Daoy (cell line): ENCODE data around the gene UBE2F. TPM values are rescaled to one million over a fixed set of nuclear protein-coding genes. Genes with fewer than 3 reads are reported as not detected.
"Not testable (repeated sequence)": the region's sequence is repeated elsewhere in the genome, so short reads cannot be mapped to it uniquely, and the experiment has no call there.

Source experiments
- DNase-seq: peaks from one replicate; pipeline ENCODE4 v3.0.0-alpha.2; 2015; ENCODE audit warnings: low read depth
- total RNA-seq: library from RNA; depleted of rRNA; stranded (reverse); fragments of >200 nt; shearing (Covaris generic); gene quantifications from 2 replicates; pipeline ENCODE4 v1.2.3, GENCODE V29; 2014

UBE2F gene
- total RNA-seq, 1 experiment from 2014 or later = 73.9 TPM

GRCh38 chr2:237979331-237979730 is 12.5 kb downstream of the UBE2F start:
- DNase-seq = no peak

- DNase-seq = no peak
These were observed 13.3 kb downstream of the UBE2F start for GRCh38 chr2:237980087-237980486.

GRCh38 chr2:237980751-237981150 is 13.9 kb downstream of the UBE2F start:
- DNase-seq = no peak

- not testable (repeated sequence) for DNase-seq
These were observed 14.8 kb downstream of the UBE2F start for GRCh38 chr2:237981621-237982020.

GRCh38 chr2:237982039-237982725 is 15.4 kb downstream of the UBE2F start:
- no peak for DNase-seq

GRCh38 chr2:237983922-237984321 is 17.1 kb downstream of the UBE2F start:
- DNase-seq = no peak

GRCh38 chr2:237987268-237987667 is 20.5 kb downstream of the UBE2F start:
- no peak for DNase-seq

- DNase-seq = no peak
These were observed 26.9 kb downstream of the UBE2F start for GRCh38 chr2:237993701-237994100.

- no peak for DNase-seq
These were observed 28.2 kb downstream of the UBE2F start for GRCh38 chr2:237995036-237995435.

GRCh38 chr2:237996021-237996593 is 29.3 kb downstream of the UBE2F start:
- no peak for DNase-seq

GRCh38 chr2:237997521-237997920 is 30.7 kb downstream of the UBE2F start:
- no peak for DNase-seq

- DNase-seq = no peak
These were observed 31.7 kb downstream of the UBE2F start for GRCh38 chr2:237998530-237998929.

- no peak for DNase-seq
These were observed 36.6 kb downstream of the UBE2F start for GRCh38 chr2:238003234-238004031.

- no peak for DNase-seq
These were observed 37.4 kb downstream of the UBE2F start for GRCh38 chr2:238004077-238004830.

GRCh38 chr2:238005528-238005927 is 38.7 kb downstream of the UBE2F start:
- no peak for DNase-seq

- DNase-seq = no peak
These were observed 39.7 kb downstream of the UBE2F start for GRCh38 chr2:238006510-238006909.

GRCh38 chr2:238007924-238008323 is 41.1 kb downstream of the UBE2F start:
- DNase-seq = no peak

GRCh38 chr2:238009563-238009962 is 42.7 kb downstream of the UBE2F start:
- no peak for DNase-seq

GRCh38 chr2:238010572-238010971 is 43.8 kb downstream of the UBE2F start:
- DNase-seq = no peak

- DNase-seq = no peak
These were observed 47.0 kb downstream of the UBE2F start for GRCh38 chr2:238013806-238014205.

GRCh38 chr2:238015705-238016104 is 48.9 kb downstream of the UBE2F start:
- DNase-seq = no peak

- DNase-seq = no peak
These were observed 49.7 kb downstream of the UBE2F start for GRCh38 chr2:238016526-238016925.
